ENCODE results near the gene NOL9.

The NOL9 gene

DNA sequence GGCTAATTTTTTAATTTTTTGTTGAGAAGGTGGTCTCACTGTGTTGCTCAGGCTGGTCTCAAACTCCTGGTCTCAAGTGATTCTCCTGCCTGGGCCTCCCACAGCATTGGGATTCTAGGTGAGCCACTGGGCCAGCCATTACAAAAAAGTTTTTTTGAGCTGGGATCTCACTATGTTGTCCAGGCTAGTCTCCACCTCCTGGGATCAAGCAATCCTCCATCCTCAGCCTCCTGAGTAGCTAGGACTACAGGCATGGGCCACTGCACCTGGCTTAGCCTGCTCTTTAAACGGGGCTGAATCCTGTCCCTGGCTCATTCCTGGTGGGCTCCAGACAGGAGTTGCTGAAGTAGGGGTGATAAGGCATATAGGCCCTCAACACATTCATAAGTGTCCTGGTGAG, 3.3 kb upstream of the NOL9 start:
- WGBS = 100% methylated on average over 1 of the region's 1 CpG
- H3K9me3 ChIP-seq (ENCODE audit: control insufficient read depth, low read length) = peaks cover 7% of the 10 kb centered on the region
- no peak overlapping the region for H2AK5ac ChIP-seq (ENCODE audit: low read length, severe bottlenecking)
- no peak overlapping the region for H2BK120ac ChIP-seq (ENCODE audit: low read depth, low read length)
- no peak overlapping the region for H3K27ac ChIP-seq (ENCODE audit: low read length, poor library complexity, severe bottlenecking)
- no peak overlapping the region for H2BK12ac ChIP-seq (ENCODE audit: low read length in 2 of 2)
- H4K91ac ChIP-seq (ENCODE audit: low read length) = no peak overlapping the region
- no peak for DNase-seq
- no peak overlapping the region for H3K4ac ChIP-seq (ENCODE audit: low read depth in 1 of 2, low read length in 2 of 2)
- no peaks in the 10 kb centered on the region for H3K36me3 ChIP-seq (ENCODE audit: control insufficient read depth in 1 of 2, insufficient read depth in 2 of 2, low read depth in 1 of 2, low read length in 2 of 2)
- no peak overlapping the region for H3K23ac ChIP-seq (ENCODE audit: low read length in 2 of 2)
- no peak overlapping the region for H3K14ac ChIP-seq (ENCODE audit: low read length in 2 of 2)
- no peak overlapping the region for H3K9ac ChIP-seq (ENCODE audit: low read length)
- H3K27me3 ChIP-seq (ENCODE audit: control insufficient read depth in 1 of 2, insufficient read depth in 1 of 2, low read length in 2 of 2) = peaks cover 3% of the 10 kb centered on the region in 2 experiments
- H3K4me1 ChIP-seq (ENCODE audit: control insufficient read depth, insufficient read depth, low read depth, low read length) = peaks cover 7% of the 10 kb centered on the region
- H3K18ac ChIP-seq (ENCODE audit: low read depth in 1 of 2, low read length in 2 of 2) = no peak overlapping the region
- no peak overlapping the region for H2AFZ ChIP-seq (ENCODE audit: low read depth, low read length)
- no peak overlapping the region for H2BK5ac ChIP-seq (ENCODE audit: low read depth, low read length, poor library complexity, severe bottlenecking)
- H3K4me3 ChIP-seq (ENCODE audit: insufficient read depth in 1 of 2, low read depth in 1 of 2, low read length in 2 of 2) = no peak overlapping the region
- no peak overlapping the region for H3K4me2 ChIP-seq (ENCODE audit: low read length, poor library complexity, severe bottlenecking)
- H4K8ac ChIP-seq (ENCODE audit: low read length) = no peak overlapping the region
- peaks cover 4% of the 10 kb centered on the region for H3K79me1 ChIP-seq (replicated peaks; ENCODE audit: low read length, poor library complexity, severe bottlenecking)
- no peak overlapping the region for H2BK15ac ChIP-seq (ENCODE audit: low read depth, poor library complexity, severe bottlenecking)

- peak within 1 kb of the TSS; percentile 97 for H3K4me2 ChIP-seq (ENCODE audit: low read length, poor library complexity, severe bottlenecking)
- peak within 1 kb of the TSS; percentile 48 for H2AFZ ChIP-seq (ENCODE audit: low read depth, low read length)
- peak within 1 kb of the TSS; percentile 91 for H2BK120ac ChIP-seq (ENCODE audit: low read depth, low read length)
- peaks cover 9% of the 10 kb centered on the region for H3K79me1 ChIP-seq (replicated peaks; ENCODE audit: low read length, poor library complexity, severe bottlenecking)
- peak within 1 kb of the TSS; percentile 85 to 98 for H3K4ac ChIP-seq (ENCODE audit: low read depth in 1 of 2, low read length in 2 of 2)
- peak within 1 kb of the TSS; percentile 97 for H4K8ac ChIP-seq (ENCODE audit: low read length)
- H3K4me3 ChIP-seq (ENCODE audit: insufficient read depth in 1 of 2, low read depth in 1 of 2, low read length in 2 of 2) = peak within 1 kb of the TSS; percentile 93 to 95
- peak within 1 kb of the TSS; percentile 95 for H3K9ac ChIP-seq (ENCODE audit: low read length)
- no peak within 1 kb of the TSS for H2BK15ac ChIP-seq (ENCODE audit: low read depth, poor library complexity, severe bottlenecking)
- H3K4me1 ChIP-seq (ENCODE audit: control insufficient read depth, insufficient read depth, low read depth, low read length) = peaks cover 10% of the 10 kb centered on the region
- peak within 1 kb of the TSS; percentile 27 to 77 for H3K14ac ChIP-seq (ENCODE audit: low read length in 2 of 2)
- H3K23ac ChIP-seq (ENCODE audit: low read length in 2 of 2) = peak within 1 kb of the TSS in 1 of 2 experiments; percentile 68
- H4K91ac ChIP-seq (ENCODE audit: low read length) = peak within 1 kb of the TSS; percentile 18
- peaks cover 7 to 9% of the 10 kb centered on the region in 2 experiments for H3K36me3 ChIP-seq (ENCODE audit: control insufficient read depth in 1 of 2, insufficient read depth in 2 of 2, low read depth in 1 of 2, low read length in 2 of 2)
- peak within 1 kb of the TSS; percentile 93 to 99 for H3K18ac ChIP-seq (ENCODE audit: low read depth in 1 of 2, low read length in 2 of 2)
- DNase-seq = no peak
- 93% methylated on average over 18 of the region's 19 CpGs for WGBS
- H2BK5ac ChIP-seq (ENCODE audit: low read depth, low read length, poor library complexity, severe bottlenecking) = no peak within 1 kb of the TSS
- no peaks in the 10 kb centered on the region for H3K9me3 ChIP-seq (ENCODE audit: control insufficient read depth, low read length)
- no peak within 1 kb of the TSS for H3K27ac ChIP-seq (ENCODE audit: low read length, poor library complexity, severe bottlenecking)
- peak within 1 kb of the TSS in 1 of 2 experiments; percentile 23 for H2BK12ac ChIP-seq (ENCODE audit: low read length in 2 of 2)
- H2AK5ac ChIP-seq (ENCODE audit: low read length, severe bottlenecking) = no peak within 1 kb of the TSS
- H3K27me3 ChIP-seq (ENCODE audit: control insufficient read depth in 1 of 2, insufficient read depth in 1 of 2, low read length in 2 of 2) = no peaks in the 10 kb centered on the region
Measured at GRCh38 chr1:6554907-6555778, 830 bp upstream of the NOL9 start, which contains the start of gene TAS1R1. TSS of gene TAS1R1 (plus strand) at chr1:6555307. CDS start at chr1:6555374, 67 bp downstream.

DNA sequence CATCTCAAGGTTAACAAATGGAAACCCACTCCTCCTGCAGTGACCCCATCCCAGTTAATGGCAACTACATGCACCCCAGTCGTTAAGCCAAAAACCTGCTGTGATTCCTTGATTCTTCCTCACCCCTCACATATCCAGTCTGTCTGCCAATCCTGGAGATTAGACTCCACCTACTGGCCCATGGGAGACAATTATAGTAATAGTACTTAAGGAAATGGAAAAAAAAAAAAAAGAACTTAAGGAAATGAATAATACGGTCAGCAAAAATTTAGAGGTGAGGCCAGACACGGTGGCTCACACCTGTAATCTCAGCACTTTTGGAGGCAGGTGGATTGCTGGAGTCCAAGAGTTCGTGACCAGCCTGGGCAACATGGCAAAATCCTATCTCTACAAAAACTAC, 7.0 kb downstream of the NOL9 start:
- Histone ChIP-seq H4K8ac (ENCODE audit: low read length) (no peak overlapping the region), H3K4me3 (ENCODE audit: insufficient read depth in 1 of 2, low read depth in 1 of 2, low read length in 2 of 2) (no peak overlapping the region), H3K36me3 (ENCODE audit: control insufficient read depth in 1 of 2, insufficient read depth in 2 of 2, low read depth in 1 of 2, low read length in 2 of 2) (peaks cover 57 to 72% of the 10 kb centered on the region in 2 experiments), H2BK15ac (ENCODE audit: low read depth, poor library complexity, severe bottlenecking) (no peak overlapping the region), H3K18ac (ENCODE audit: low read depth in 1 of 2, low read length in 2 of 2) (no peak overlapping the region), H3K4ac (ENCODE audit: low read depth in 1 of 2, low read length in 2 of 2) (no peak overlapping the region), H2BK120ac (ENCODE audit: low read depth, low read length) (no peak overlapping the region), H3K27ac (ENCODE audit: low read length, poor library complexity, severe bottlenecking) (no peak overlapping the region), H3K9me3 (ENCODE audit: control insufficient read depth, low read length) (no peaks in the 10 kb centered on the region), H3K23ac (ENCODE audit: low read length in 2 of 2) (no peak overlapping the region), H2AK5ac (ENCODE audit: low read length, severe bottlenecking) (no peak overlapping the region), H3K4me2 (ENCODE audit: low read length, poor library complexity, severe bottlenecking) (no peak overlapping the region), H4K91ac (ENCODE audit: low read length) (no peak overlapping the region), H3K14ac (ENCODE audit: low read length in 2 of 2) (no peak overlapping the region), H3K79me1 (replicated peaks; ENCODE audit: low read length, poor library complexity, severe bottlenecking) (peaks cover 30% of the 10 kb centered on the region), H3K27me3 (ENCODE audit: control insufficient read depth in 1 of 2, insufficient read depth in 1 of 2, low read length in 2 of 2) (no peaks in the 10 kb centered on the region), H2BK12ac (ENCODE audit: low read length in 2 of 2) (no peak overlapping the region), H3K9ac (ENCODE audit: low read length) (peak overlapping the region; percentile 8), H2AFZ (ENCODE audit: low read depth, low read length) (no peak overlapping the region), H3K4me1 (ENCODE audit: control insufficient read depth, insufficient read depth, low read depth, low read length) (peaks cover 3% of the 10 kb centered on the region), H2BK5ac (ENCODE audit: low read depth, low read length, poor library complexity, severe bottlenecking) (no peak overlapping the region)
- WGBS = 96% methylated on average over 4 of the region's 4 CpGs
- peak; percentile 20 for DNase-seq

GRCh38 chr1:6546326-6546725, 8.0 kb downstream of the NOL9 start:
- no peak overlapping the region for H3K18ac ChIP-seq (ENCODE audit: low read depth in 1 of 2, low read length in 2 of 2)
- no peak overlapping the region for H3K14ac ChIP-seq (ENCODE audit: low read length in 2 of 2)
- H2BK5ac ChIP-seq (ENCODE audit: low read depth, low read length, poor library complexity, severe bottlenecking) = no peak overlapping the region
- no peak overlapping the region for H2BK12ac ChIP-seq (ENCODE audit: low read length in 2 of 2)
- no peak overlapping the region for H3K4ac ChIP-seq (ENCODE audit: low read depth in 1 of 2, low read length in 2 of 2)
- peak overlapping the region; percentile 8 for H3K9ac ChIP-seq (ENCODE audit: low read length)
- no peak overlapping the region for H2AK5ac ChIP-seq (ENCODE audit: low read length, severe bottlenecking)
- peaks cover 30% of the 10 kb centered on the region for H3K79me1 ChIP-seq (replicated peaks; ENCODE audit: low read length, poor library complexity, severe bottlenecking)
- peaks cover 62 to 79% of the 10 kb centered on the region in 2 experiments for H3K36me3 ChIP-seq (ENCODE audit: control insufficient read depth in 1 of 2, insufficient read depth in 2 of 2, low read depth in 1 of 2, low read length in 2 of 2)
- no peak overlapping the region for H3K23ac ChIP-seq (ENCODE audit: low read length in 2 of 2)
- no peaks in the 10 kb centered on the region for H3K9me3 ChIP-seq (ENCODE audit: control insufficient read depth, low read length)
- 92% methylated on average over 5 of the region's 5 CpGs for WGBS
- no peak overlapping the region for H4K91ac ChIP-seq (ENCODE audit: low read length)
- H4K8ac ChIP-seq (ENCODE audit: low read length) = no peak overlapping the region
- DNase-seq = no peak
- no peak overlapping the region for H2BK120ac ChIP-seq (ENCODE audit: low read depth, low read length)
- H3K27me3 ChIP-seq (ENCODE audit: control insufficient read depth in 1 of 2, insufficient read depth in 1 of 2, low read length in 2 of 2) = no peaks in the 10 kb centered on the region
- no peak overlapping the region for H3K4me2 ChIP-seq (ENCODE audit: low read length, poor library complexity, severe bottlenecking)
- no peak overlapping the region for H2AFZ ChIP-seq (ENCODE audit: low read depth, low read length)
- H2BK15ac ChIP-seq (ENCODE audit: low read depth, poor library complexity, severe bottlenecking) = no peak overlapping the region
- H3K27ac ChIP-seq (ENCODE audit: low read length, poor library complexity, severe bottlenecking) = no peak overlapping the region
- no peak overlapping the region for H3K4me3 ChIP-seq (ENCODE audit: insufficient read depth in 1 of 2, low read depth in 1 of 2, low read length in 2 of 2)
- peaks cover 3% of the 10 kb centered on the region for H3K4me1 ChIP-seq (ENCODE audit: control insufficient read depth, insufficient read depth, low read depth, low read length)
